Left ventricle myocardium inferior (tissue), 1 donor: ENCODE data around the gene CLEC16A. TPM values are rescaled to one million over a fixed set of nuclear protein-coding genes. Genes with fewer than 3 reads are reported as not detected.

Experiments
- DNase-seq: peaks from one replicate; pipeline ENCODE4 v3.0.0-alpha.2; 2020
- H3K27ac ChIP-seq: fragments of 200-600 bp; replicated peaks from 2 replicates; pipeline ENCODE4 v1.8.0; 2021
- H3K27me3 ChIP-seq: fragments of 200-600 bp; 2 replicates; pipeline ENCODE4 v1.8.0; 2021; ENCODE audit warnings: low read depth
- H3K36me3 ChIP-seq: fragments of 200-600 bp; 2 replicates; pipeline ENCODE4 v1.8.0; 2021
- H3K4me1 ChIP-seq: fragments of 200-600 bp; 2 replicates; pipeline ENCODE4 v1.8.0; 2021
- H3K4me3 ChIP-seq: fragments of 200-600 bp; 2 replicates; pipeline ENCODE4 v1.8.0; 2021; ENCODE audit warnings: mild to moderate bottlenecking, moderate library complexity
- H3K9me3 ChIP-seq: fragments of 200-600 bp; replicated peaks from 2 replicates; pipeline ENCODE4 v1.8.0; 2021
- intact Hi-C: fragments of 100-400 bp; cut with micrococcal nuclease; formaldehyde crosslinking; loops from one replicate; pipeline ENCODE4 v1.11.0; 2022
- total RNA-seq: library from RNA; stranded (reverse); fragmentation: NEBNext Ultra II Directional; extraction: Animal tissue kit (Norgen Biotek cat#: 25700); gene quantifications from one replicate; pipeline ENCODE4 v1.2.1, GENCODE V29; 2021
- TF ChIP-seq, protein P1 (sequence below): fragments of 200-600 bp; IDR thresholded peaks from 2 replicates; pipeline ENCODE4 v1.8.0; 2021; ENCODE audit warnings: antibody characterized with exemption, mild to moderate bottlenecking, borderline replicate concordance
- donor health status: DM: no; HTN: yes; CAD: no; lungs with severe emphysema.

The CLEC16A gene
- total RNA-seq, 1 donor from 2014 or later = 24.6 TPM

- peak overlapping the region; percentile 86 for H3K27ac ChIP-seq
- H3K9me3 ChIP-seq = no peaks in the 10 kb centered on the region
- H3K4me1 ChIP-seq = peaks cover 63% of the 10 kb centered on the region
- H3K36me3 ChIP-seq = peaks cover 22% of the 10 kb centered on the region
- no peak overlapping the region for H3K4me3 ChIP-seq
- DNase-seq = peak; percentile 51
- no peaks in the 10 kb centered on the region for H3K27me3 ChIP-seq
- TF ChIP-seq, protein P1, sequence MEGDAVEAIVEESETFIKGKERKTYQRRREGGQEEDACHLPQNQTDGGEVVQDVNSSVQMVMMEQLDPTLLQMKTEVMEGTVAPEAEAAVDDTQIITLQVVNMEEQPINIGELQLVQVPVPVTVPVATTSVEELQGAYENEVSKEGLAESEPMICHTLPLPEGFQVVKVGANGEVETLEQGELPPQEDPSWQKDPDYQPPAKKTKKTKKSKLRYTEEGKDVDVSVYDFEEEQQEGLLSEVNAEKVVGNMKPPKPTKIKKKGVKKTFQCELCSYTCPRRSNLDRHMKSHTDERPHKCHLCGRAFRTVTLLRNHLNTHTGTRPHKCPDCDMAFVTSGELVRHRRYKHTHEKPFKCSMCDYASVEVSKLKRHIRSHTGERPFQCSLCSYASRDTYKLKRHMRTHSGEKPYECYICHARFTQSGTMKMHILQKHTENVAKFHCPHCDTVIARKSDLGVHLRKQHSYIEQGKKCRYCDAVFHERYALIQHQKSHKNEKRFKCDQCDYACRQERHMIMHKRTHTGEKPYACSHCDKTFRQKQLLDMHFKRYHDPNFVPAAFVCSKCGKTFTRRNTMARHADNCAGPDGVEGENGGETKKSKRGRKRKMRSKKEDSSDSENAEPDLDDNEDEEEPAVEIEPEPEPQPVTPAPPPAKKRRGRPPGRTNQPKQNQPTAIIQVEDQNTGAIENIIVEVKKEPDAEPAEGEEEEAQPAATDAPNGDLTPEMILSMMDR = no peak
- intact Hi-C loops = no loop called here
Observed at GRCh38 chr16:11034481-11034931, 90.1 kb downstream of the CLEC16A start.

- intact Hi-C loops = no loop called here
- TF ChIP-seq, protein P1 = no peak
- H3K27me3 ChIP-seq = no peaks in the 10 kb centered on the region
- peaks cover 63% of the 10 kb centered on the region for H3K4me1 ChIP-seq
- peak overlapping the region; percentile 86 for H3K27ac ChIP-seq
- no peak for DNase-seq
- no peak overlapping the region for H3K4me3 ChIP-seq
- no peaks in the 10 kb centered on the region for H3K9me3 ChIP-seq
- H3K36me3 ChIP-seq = peaks cover 22% of the 10 kb centered on the region
Observed at GRCh38 chr16:11035096-11035495, 90.7 kb downstream of the CLEC16A start.

DNA sequence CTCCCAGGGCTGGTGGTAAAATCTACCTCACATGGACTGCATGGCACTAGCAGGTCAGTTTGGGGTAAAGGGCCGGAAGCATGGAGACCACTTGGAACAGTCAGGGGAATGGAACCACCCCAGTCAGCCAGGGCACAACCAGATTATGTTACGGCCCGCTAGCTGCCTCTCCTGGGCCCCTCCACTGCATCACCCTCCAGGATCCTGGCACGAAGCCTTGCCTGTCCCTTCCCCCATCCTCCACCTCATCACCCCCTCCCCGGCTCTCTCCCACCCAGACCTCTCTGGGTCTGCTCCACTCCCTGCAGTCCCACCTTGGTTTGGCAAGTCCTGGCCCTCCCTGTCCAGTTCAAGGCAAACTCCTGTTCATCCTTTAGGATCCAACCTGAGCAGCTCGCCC is 91.7 kb downstream of the CLEC16A start:
- intact Hi-C loops = no loop called here
- TF ChIP-seq, protein P1 = no peak
- peaks cover 58% of the 10 kb centered on the region for H3K4me1 ChIP-seq
- H3K9me3 ChIP-seq = no peaks in the 10 kb centered on the region
- DNase-seq = no peak
- H3K36me3 ChIP-seq = peaks cover 31% of the 10 kb centered on the region
- H3K27me3 ChIP-seq = no peaks in the 10 kb centered on the region
- no peak overlapping the region for H3K4me3 ChIP-seq
- no peak overlapping the region for H3K27ac ChIP-seq

DNA sequence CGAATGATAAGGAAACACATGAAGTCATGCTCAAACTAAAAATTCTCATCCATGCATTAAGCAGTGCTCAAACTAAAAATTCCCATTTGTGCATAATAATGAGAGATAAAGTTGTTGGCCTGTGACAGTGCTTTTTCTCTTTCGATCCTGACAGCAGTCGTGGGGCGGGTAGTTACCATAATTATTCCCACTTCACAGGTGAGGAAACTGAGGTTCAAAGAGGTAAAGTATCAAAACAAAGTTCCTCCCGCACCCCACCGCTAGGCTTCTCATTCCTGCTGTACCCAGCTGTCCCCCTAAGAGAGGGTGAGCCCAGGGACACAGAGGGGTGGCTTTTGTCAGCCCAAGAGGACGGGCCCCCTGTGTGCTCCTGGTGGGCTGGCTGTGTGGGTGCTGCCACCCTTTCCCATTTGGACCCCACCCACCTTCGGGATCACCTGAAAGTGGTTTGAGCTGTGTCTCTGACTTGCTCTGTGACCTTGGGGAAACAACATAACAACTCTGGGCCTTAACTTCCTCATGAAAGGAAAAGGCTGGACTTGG is 92.6 kb downstream of the CLEC16A start:
- H3K9me3 ChIP-seq = no peaks in the 10 kb centered on the region
- no peaks in the 10 kb centered on the region for H3K27me3 ChIP-seq
- TF ChIP-seq, protein P1 = no peak
- no peak overlapping the region for H3K27ac ChIP-seq
- no peak for DNase-seq
- H3K4me3 ChIP-seq = no peak overlapping the region
- H3K4me1 ChIP-seq = peaks cover 49% of the 10 kb centered on the region
- intact Hi-C loops = no loop called here
- peaks cover 40% of the 10 kb centered on the region for H3K36me3 ChIP-seq

GRCh38 chr16:11038305-11038704 is 93.9 kb downstream of the CLEC16A start:
- peaks cover 35% of the 10 kb centered on the region for H3K4me1 ChIP-seq
- no peak for DNase-seq
- H3K4me3 ChIP-seq = no peak overlapping the region
- TF ChIP-seq, protein P1 = no peak
- peaks cover 54% of the 10 kb centered on the region for H3K36me3 ChIP-seq
- H3K9me3 ChIP-seq = no peaks in the 10 kb centered on the region
- H3K27me3 ChIP-seq = no peaks in the 10 kb centered on the region
- H3K27ac ChIP-seq = no peak overlapping the region
- intact Hi-C loops = no loop called here
